Measurements from ENCODE around the gene PGLYRP2. TPM values are rescaled to one million over a fixed set of nuclear protein-coding genes. Genes with fewer than 3 reads are reported as not detected.

PGLYRP2 gene
- total RNA-seq, 2 experiments from 2014 or later = not detected

- no peak for DNase-seq
- TF ChIP-seq CTCF (IDR thresholded peaks at IDR 0.05) = no peak
- no peak overlapping the region for H3K27ac Mint-ChIP-seq
- Histone ChIP-seq H3K27ac (ENCODE audit: low read depth in 1 of 2, low read length in 2 of 2) (no peak overlapping the region), H3K4me3 (ENCODE audit: low read length) (no peak overlapping the region), H3K9me3 (ENCODE audit: control insufficient read depth in 1 of 2, insufficient read depth in 1 of 2, low read length in 2 of 2) (peaks cover 0 to 9% of the 10 kb centered on the region in 2 experiments), H3K27me3 (ENCODE audit: control insufficient read depth in 1 of 2, insufficient read depth in 2 of 2, low read length in 2 of 2) (no peaks in the 10 kb centered on the region), H3K36me3 (ENCODE audit: insufficient read depth, low read length) (no peaks in the 10 kb centered on the region), H3K4me1 (ENCODE audit: insufficient read depth, low read length) (peaks cover 45% of the 10 kb centered on the region)
- intact Hi-C loops (cut with DNase I, micrococcal nuclease) = no loop called here
- ChIA-PET CTCF (no interaction called here), POLR2A (no interaction called here)
- no peaks in the 10 kb centered on the region for H3K27me3 Mint-ChIP-seq
- H3K36me3 Mint-ChIP-seq (ENCODE audit: low read depth) = no peaks in the 10 kb centered on the region
- H3K4me1 Mint-ChIP-seq (ENCODE audit: low read depth) = peaks cover 53% of the 10 kb centered on the region
- peak overlapping the region; percentile 20 for H3K4me3 Mint-ChIP-seq
- H3K9me3 Mint-ChIP-seq = no peaks in the 10 kb centered on the region
- ATAC-seq (ENCODE audit: poor library complexity) = no peak
Observed at GRCh38 chr19:15471639-15472101, 7.6 kb downstream of the PGLYRP2 start.

DNA sequence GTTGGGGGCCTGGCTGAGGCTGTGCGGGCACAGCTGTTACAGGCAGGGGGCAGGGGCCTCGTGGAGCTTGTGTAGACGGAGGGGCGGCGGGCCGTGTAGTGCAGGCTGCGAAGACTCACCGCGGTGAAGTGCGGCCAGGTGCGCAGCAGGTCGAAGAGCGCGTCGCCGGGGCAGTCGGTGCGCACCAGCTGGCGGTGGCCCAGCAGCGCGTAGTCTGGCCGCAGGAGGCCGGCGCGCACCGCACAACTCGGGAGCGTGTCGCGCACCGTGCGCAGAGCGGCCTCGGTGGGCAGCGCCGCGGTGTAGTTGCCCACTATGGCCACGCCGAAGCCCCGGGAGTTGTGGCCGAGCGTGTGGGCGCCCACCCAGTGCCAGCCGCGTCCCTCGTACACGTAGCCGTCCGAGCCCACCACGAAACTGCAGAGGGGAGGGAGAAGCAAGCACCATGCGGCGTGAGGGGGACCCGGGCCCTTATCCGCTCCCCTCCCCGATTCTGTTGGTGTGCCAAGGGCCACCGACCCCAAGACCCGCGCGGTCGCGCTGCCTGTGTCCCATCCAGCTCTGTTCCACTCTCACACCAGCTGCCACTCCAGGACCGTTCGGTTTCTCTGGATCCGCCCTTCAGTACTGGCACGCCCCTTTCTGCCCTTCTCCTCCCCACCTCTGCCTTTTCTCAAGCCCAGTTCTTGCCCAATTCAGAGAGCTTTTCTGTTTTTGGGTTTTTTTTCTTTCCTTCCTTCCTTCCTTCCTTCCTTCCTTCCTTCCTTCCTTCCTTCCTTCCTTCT is 9.6 kb downstream of the PGLYRP2 start:
- H3K27ac Mint-ChIP-seq = peak overlapping the region; percentile 90
- DNase-seq (peak in 6 of 14 experiments; percentile 27 to 66 (median 42)), ATAC-seq (ENCODE audit: poor library complexity) (peak; percentile 58)
- peaks cover 4% of the 10 kb centered on the region for H3K36me3 Mint-ChIP-seq (ENCODE audit: low read depth)
- peak overlapping the region; percentile 60 for H3K4me3 ChIP-seq (ENCODE audit: low read length)
- H3K4me1 Mint-ChIP-seq (ENCODE audit: low read depth) = peaks cover 59% of the 10 kb centered on the region
- ChIA-PET POLR2A (interaction anchor here (1.0 to 8.1 kb wide), 4 partner anchors 37 to 82 kb away, joined by 3 to 76 read pairs (median 4); partner anchors contain the start of gene AKAP8L), CTCF (interaction anchor here (4.9 kb wide), 1 partner anchor 51 kb away, joined by 31 read pairs; the partner anchor contains the start of gene AKAP8L)
- no peak for TF ChIP-seq CTCF (IDR thresholded peaks at IDR 0.05)
- no peaks in the 10 kb centered on the region for H3K9me3 Mint-ChIP-seq
- peak overlapping the region; percentile 90 for H3K4me3 Mint-ChIP-seq
- H3K4me1 ChIP-seq (ENCODE audit: insufficient read depth, low read length) = peaks cover 58% of the 10 kb centered on the region
- no peak overlapping the region for H3K27ac ChIP-seq (ENCODE audit: low read depth in 1 of 2, low read length in 2 of 2)
- no peaks in the 10 kb centered on the region for H3K27me3 Mint-ChIP-seq
- intact Hi-C loops (cut with DNase I, micrococcal nuclease) = loop anchor here (5.0 to 10.0 kb wide), 3 partner anchors 45 to 88 kb away; partner anchors contain the start of gene AKAP8L (in 1 of the 2)
- H3K36me3 ChIP-seq (ENCODE audit: insufficient read depth, low read length) = no peaks in the 10 kb centered on the region
- no peaks in the 10 kb centered on the region for H3K27me3 ChIP-seq (ENCODE audit: control insufficient read depth in 1 of 2, insufficient read depth in 2 of 2, low read length in 2 of 2)
- no peaks in the 10 kb centered on the region for H3K9me3 ChIP-seq (ENCODE audit: control insufficient read depth in 1 of 2, insufficient read depth in 1 of 2, low read length in 2 of 2)

GRCh38 chr19:15468675-15469512 is 10.4 kb downstream of the PGLYRP2 start:
- Mint-ChIP-seq H3K9me3 (no peaks in the 10 kb centered on the region), H3K36me3 (ENCODE audit: low read depth) (peaks cover 9% of the 10 kb centered on the region), H3K4me1 (ENCODE audit: low read depth) (peaks cover 63% of the 10 kb centered on the region), H3K27ac (peak overlapping the region; percentile 90), H3K27me3 (no peaks in the 10 kb centered on the region), H3K4me3 (peak overlapping the region; percentile 90)
- ChIA-PET POLR2A (interaction anchor here (1.0 to 8.1 kb wide), 5 partner anchors 36 to 83 kb away, joined by 3 to 76 read pairs (median 4); partner anchors contain the start of gene AKAP8L), CTCF (interaction anchor here (4.9 kb wide), 1 partner anchor 50 kb away, joined by 31 read pairs; the partner anchor contains the start of gene AKAP8L)
- Histone ChIP-seq H3K9me3 (ENCODE audit: control insufficient read depth in 1 of 2, insufficient read depth in 1 of 2, low read length in 2 of 2) (no peaks in the 10 kb centered on the region), H3K27ac (ENCODE audit: low read depth in 1 of 2, low read length in 2 of 2) (no peak overlapping the region), H3K27me3 (ENCODE audit: control insufficient read depth in 1 of 2, insufficient read depth in 2 of 2, low read length in 2 of 2) (no peaks in the 10 kb centered on the region), H3K4me1 (ENCODE audit: insufficient read depth, low read length) (peaks cover 60% of the 10 kb centered on the region), H3K36me3 (ENCODE audit: insufficient read depth, low read length) (no peaks in the 10 kb centered on the region), H3K4me3 (ENCODE audit: low read length) (peak overlapping the region; percentile 60)
- no peak for TF ChIP-seq CTCF (IDR thresholded peaks at IDR 0.05)
- ATAC-seq (ENCODE audit: poor library complexity) (no peak), DNase-seq (peak in 1 of 14 experiments; percentile 3)
- intact Hi-C loops (cut with DNase I, micrococcal nuclease) = loop anchor here (5.0 to 10.0 kb wide), 3 partner anchors 46 to 88 kb away; partner anchors contain the start of gene AKAP8L (in 1 of the 2)

Measured in CD4-positive, alpha-beta T cell (primary cell).